SK-N-SH (cell line): ENCODE results near the gene TULP1. TPM values are rescaled to one million over a fixed set of nuclear protein-coding genes. Genes with fewer than 3 reads are reported as not detected.

ENCODE experiments used
- CTCF ChIA-PET: fragments of 300-600, 350-600 bp; formaldehyde crosslinking; extraction: SDS; loops from one replicate; lab custom pipeline; 2021; lab: Yijun Ruan, JAX
- POLR2A ChIA-PET: fragments of 350-600 bp; sonication (Branson Sonifier 250); formaldehyde crosslinking; extraction: SDS; loops from one replicate; lab custom pipeline; 2020; ENCODE audit warnings: antibody characterized with exemption, inconsistent platforms; lab: Yijun Ruan, JAX
- DNase-seq: peaks from one replicate; pipeline ENCODE4 v3.0.0; 2012
- H2AFZ ChIP-seq: fragments of 200-600 bp; sonication (generic); 2 replicates; pipeline ENCODE4 v1.8.1; 2016; ENCODE audit warnings: antibody characterized with exemption, mild to moderate bottlenecking, low read depth
- H3F3A ChIP-seq: fragments of 200-600 bp; sonication (generic); replicated peaks from 2 replicates; pipeline ENCODE3; 2016; ENCODE audit warnings: antibody characterized with exemption, mild to moderate bottlenecking; ENCODE audit not compliant: insufficient read depth
- H3K27ac ChIP-seq, 2 experiments: fragments of 200-500 bp in 1 of 2; fragments of 200-600 bp in 1 of 2; sonication (Bioruptor generic) in 1 of 2; sonication (generic), shearing (Covaris generic) in 1 of 2; 2 replicates each; pipeline versions ENCODE4 v1.5.1 to v1.6.1; 2014 to 2016; ENCODE audit warnings: low read depth in 2 of 2, inconsistent platforms in 1 of 2, low read length in 1 of 2, mild to moderate bottlenecking in 1 of 2, mixed read lengths in 1 of 2
- H3K27me3 ChIP-seq: fragments of 200-600 bp; sonication (generic), shearing (Covaris generic); 2 replicates; pipeline ENCODE4 v1.6.1; 2016; ENCODE audit warnings: mixed run types; ENCODE audit not compliant: insufficient read depth
- H3K36me3 ChIP-seq, 2 experiments: fragments of 200-500 bp in 1 of 2; fragments of 200-600 bp in 1 of 2; sonication (Bioruptor generic) in 1 of 2; sonication (generic) in 1 of 2; replicated peaks in 1 of 2; 2 replicates each; pipeline versions ENCODE3 to v1.5.1; 2014 to 2016; ENCODE audit warnings: low read length in 1 of 2, mild to moderate bottlenecking in 1 of 2; ENCODE audit not compliant: insufficient read depth in 2 of 2, control insufficient read depth in 1 of 2
- H3K4me1 ChIP-seq, 2 experiments: fragments of 200-500 bp in 1 of 2; fragments of 200-600 bp in 1 of 2; sonication (Bioruptor generic) in 1 of 2; sonication (generic), shearing (Covaris generic) in 1 of 2; 2 replicates each; pipeline versions ENCODE4 v1.5.1 to v1.6.1; 2014 to 2016; ENCODE audit warnings: low read depth in 1 of 2, low read length in 1 of 2, mixed run types in 1 of 2; ENCODE audit not compliant: insufficient read depth in 2 of 2, control insufficient read depth in 1 of 2
- H3K4me2 ChIP-seq: fragments of 200-600 bp; sonication (generic), shearing (Covaris generic); 2 replicates; pipeline ENCODE4 v1.6.1; 2017; ENCODE audit warnings: mixed run types
- H3K4me3 ChIP-seq, 2 experiments: fragments of 200-500 bp in 1 of 2; fragments of 200-600 bp in 1 of 2; sonication (Bioruptor generic) in 1 of 2; sonication (generic), shearing (Covaris generic) in 1 of 2; 2 replicates each; pipeline versions ENCODE4 v1.5.1 to v1.8.1; 2014 to 2016; ENCODE audit warnings: low read depth in 2 of 2, inconsistent platforms in 1 of 2, low read length in 1 of 2, mild to moderate bottlenecking in 1 of 2, mixed read lengths in 1 of 2, moderate library complexity in 1 of 2
- H3K79me2 ChIP-seq: fragments of 200-600 bp; sonication (generic); 2 replicates; pipeline ENCODE4 v1.8.1; 2017; ENCODE audit warnings: mild to moderate bottlenecking; ENCODE audit not compliant: insufficient read depth
- H3K9ac ChIP-seq: fragments of 200-600 bp; sonication (generic); 2 replicates; pipeline ENCODE4 v1.6.1; 2017; ENCODE audit warnings: mixed run types
- H3K9me2 ChIP-seq: fragments of 200-600 bp; sonication (generic); 2 replicates; pipeline ENCODE4 v1.6.1; 2017; ENCODE audit warnings: mixed run types
- H3K9me3 ChIP-seq: fragments of 200-600 bp; sonication (generic); 2 replicates; pipeline ENCODE4 v1.6.1; 2017; ENCODE audit warnings: mixed run types, mild to moderate bottlenecking, moderate library complexity
- H4K20me1 ChIP-seq: fragments of 200-600 bp; sonication (generic); 2 replicates; pipeline ENCODE4 v1.6.1; 2017; ENCODE audit warnings: mild to moderate bottlenecking, mixed run types; ENCODE audit not compliant: insufficient read depth
- CTCF ChIP-seq: fragments of 200-600 bp; sonication (generic); IDR thresholded peaks from 2 replicates; pipeline ENCODE4 v1.6.1; 2017; ENCODE audit warnings: antibody characterized with exemption, mild to moderate bottlenecking, moderate library complexity
- ELF1 ChIP-seq: IDR thresholded peaks from 2 replicates; pipeline ENCODE4 v1.4.0; 2012
- EP300 ChIP-seq, 2 experiments: IDR thresholded peaks; 2 replicates each; pipeline versions ENCODE4 v1.4.0 to v1.6.1; 2012; ENCODE audit warnings: borderline replicate concordance in 1 of 2, low read depth in 1 of 2, low read length in 1 of 2
- EZH2phosphoT487 ChIP-seq: fragments of 200-600 bp; sonication (generic); IDR thresholded peaks from 2 replicates; pipeline ENCODE4 v1.6.1; 2017; ENCODE audit warnings: low read depth, mixed run types, mild to moderate bottlenecking, antibody characterized with exemption, moderate library complexity, borderline replicate concordance
- FOSL2 ChIP-seq: IDR thresholded peaks from 2 replicates; pipeline ENCODE4 v1.4.0; 2012; ENCODE audit warnings: low read depth, mild to moderate bottlenecking, moderate library complexity, borderline replicate concordance
- GATA2 ChIP-seq: sonication (generic); formaldehyde crosslinking; IDR thresholded peaks from 2 replicates; pipeline ENCODE4 v1.5.0; 2020; ENCODE audit warnings: mild to moderate bottlenecking, missing genetic modification reagents
- IRF3 ChIP-seq: fragments of 150-350 bp; IDR thresholded peaks from 2 replicates; pipeline ENCODE4 v1.6.1; 2016; ENCODE audit warnings: mild to moderate bottlenecking, low read depth, low read length
- MAX ChIP-seq: IDR thresholded peaks from 2 replicates; pipeline ENCODE4 v1.4.0; 2012; ENCODE audit warnings: low read depth
- MXI1 ChIP-seq: IDR thresholded peaks from 2 replicates; pipeline ENCODE4 v1.6.1; 2012; ENCODE audit warnings: mild to moderate bottlenecking, low read depth, low read length, improper control_type of control experiment
- NFIC ChIP-seq: IDR thresholded peaks from 2 replicates; pipeline ENCODE4 v1.4.0; 2012; ENCODE audit warnings: borderline replicate concordance
- PBX3 ChIP-seq: IDR thresholded peaks from 2 replicates; pipeline ENCODE4; 2012
- POLR2AphosphoS5 ChIP-seq: IDR thresholded peaks from 2 replicates; pipeline ENCODE4 v1.6.1; 2012; ENCODE audit warnings: low read depth, low read length
- RAD21 ChIP-seq: IDR thresholded peaks from 2 replicates; pipeline ENCODE4 v1.6.1; 2012; ENCODE audit warnings: mild to moderate bottlenecking, low read length
- RCOR1 ChIP-seq: fragments of 150-350 bp; IDR thresholded peaks from 2 replicates; pipeline ENCODE4 v1.6.1; 2017; ENCODE audit warnings: antibody characterized with exemption, low read length
- RFX5 ChIP-seq: IDR thresholded peaks from 2 replicates; pipeline ENCODE4 v1.6.1; 2012; ENCODE audit warnings: mild to moderate bottlenecking, improper control_type of control experiment, low read length
- RXRA ChIP-seq: IDR thresholded peaks from 2 replicates; pipeline ENCODE4 v1.4.0; 2012; ENCODE audit warnings: low read depth, mild to moderate bottlenecking, borderline replicate concordance
- SIN3A ChIP-seq: IDR thresholded peaks from 2 replicates; pipeline ENCODE4 v1.6.1; 2012; ENCODE audit warnings: low read depth, mild to moderate bottlenecking, low read length, moderate library complexity, borderline replicate concordance
- SMC3 ChIP-seq: IDR thresholded peaks from 2 replicates; pipeline ENCODE4 v1.6.1; 2012; ENCODE audit warnings: low read depth, low read length, improper control_type of control experiment
- TAF1 ChIP-seq: IDR thresholded peaks from 2 replicates; pipeline ENCODE4 v1.6.1; 2012; ENCODE audit warnings: low read depth, mild to moderate bottlenecking, low read length, moderate library complexity, borderline replicate concordance
- TCF12 ChIP-seq: IDR thresholded peaks from 2 replicates; pipeline ENCODE4 v1.4.0; 2012
- TEAD4 ChIP-seq: IDR thresholded peaks from 2 replicates; pipeline ENCODE4 v1.4.0; 2012; ENCODE audit warnings: mild to moderate bottlenecking, borderline replicate concordance; ENCODE audit not compliant: insufficient read depth
- WGBS: methylation state at CpG from one replicate; pipeline ENCODE4 v1.1.6; 2017; ENCODE audit warnings: low lambda C conversion rate; 5-methylcytosine and 5-hydroxymethylcytosine counted together
- polyA plus RNA-seq, 3 experiments: library from polyadenylated mRNA; depleted of rRNA; stranded (reverse); fragments of >200 nt; gene quantifications; 2 replicates each; pipeline ENCODE4 v1.2.3, GENCODE V29; 2012
- TF ChIP-seq, protein P1 (sequence below): IDR thresholded peaks from 2 replicates; pipeline ENCODE4 v1.6.1; 2012; ENCODE audit warnings: mild to moderate bottlenecking, low read depth, low read length, moderate library complexity
- TF ChIP-seq, protein P2 (sequence below): IDR thresholded peaks from 2 replicates; pipeline ENCODE4 v1.4.0; 2012; ENCODE audit warnings: low read depth, borderline replicate concordance

Gene TULP1
- polyA plus RNA-seq, 1 of the 3 experiments (the other 2 are of a cell fraction), result not detected

- H3K9me3 ChIP-seq, result no peaks in the 10 kb centered on the region
- no peaks in the 10 kb centered on the region for H4K20me1 ChIP-seq
- CTCF ChIA-PET, result interaction anchor here (0.9 to 9.0 kb wide), 8 partner anchors 14 to 284 kb away, joined by 3 to 186 read pairs (median 4); partner anchors contain the start of genes ARMC12, PPARD and RPL10A
- POLR2A ChIA-PET, result no interaction called here
- H3K4me3 ChIP-seq, result peak within 1 kb of the TSS; percentile 64 to 70
- no peaks in the 10 kb centered on the region for H3F3A ChIP-seq
- H2AFZ ChIP-seq, result peak within 1 kb of the TSS; percentile 61; the same call in 1 of the 2 replicates
- H3K9me2 ChIP-seq, result no peaks in the 10 kb centered on the region
- H3K4me1 ChIP-seq, result peaks cover 0 to 17% of the 10 kb centered on the region in 2 experiments; a peak in 2 of 4 replicates
- peak; percentile 98 for DNase-seq
- peak within 1 kb of the TSS; percentile 63; the same call in 1 of the 2 replicates for H3K9ac ChIP-seq
- H3K27me3 ChIP-seq, result no peaks in the 10 kb centered on the region
- peaks cover 4% of the 10 kb centered on the region; the same call in 1 of the 2 replicates for H3K79me2 ChIP-seq
- whole genome bisulfite sequencing, result 4% methylated on average over 39 of the region's 87 CpGs
- H3K27ac ChIP-seq, result no peak within 1 kb of the TSS; a peak in 1 of 4 replicates
- peak within 1 kb of the TSS; percentile 90 for H3K4me2 ChIP-seq
- H3K36me3 ChIP-seq, result peaks cover 0 to 3% of the 10 kb centered on the region in 2 experiments
- no peak for TF ChIP-seq ELF1
- no peak for TF ChIP-seq PBX3
- peak; percentile 48; the same call in 1 of the 2 replicates for TF ChIP-seq NFIC
- no peak for TF ChIP-seq EP300 (IDR thresholded peaks at IDR 0.05; ENCODE audit: borderline replicate concordance in 1 of 2, low read depth in 1 of 2, low read length in 1 of 2)
- TF ChIP-seq TEAD4, result no peak
- no peak for TF ChIP-seq RFX5
- TF ChIP-seq SMC3, result no peak
- TF ChIP-seq MAX, result peak; percentile 42; the same call in 1 of the 2 replicates
- TF ChIP-seq TAF1, result peak; percentile 31; the same call in 1 of the 2 replicates
- no peak for TF ChIP-seq RXRA
- TF ChIP-seq, protein P1, sequence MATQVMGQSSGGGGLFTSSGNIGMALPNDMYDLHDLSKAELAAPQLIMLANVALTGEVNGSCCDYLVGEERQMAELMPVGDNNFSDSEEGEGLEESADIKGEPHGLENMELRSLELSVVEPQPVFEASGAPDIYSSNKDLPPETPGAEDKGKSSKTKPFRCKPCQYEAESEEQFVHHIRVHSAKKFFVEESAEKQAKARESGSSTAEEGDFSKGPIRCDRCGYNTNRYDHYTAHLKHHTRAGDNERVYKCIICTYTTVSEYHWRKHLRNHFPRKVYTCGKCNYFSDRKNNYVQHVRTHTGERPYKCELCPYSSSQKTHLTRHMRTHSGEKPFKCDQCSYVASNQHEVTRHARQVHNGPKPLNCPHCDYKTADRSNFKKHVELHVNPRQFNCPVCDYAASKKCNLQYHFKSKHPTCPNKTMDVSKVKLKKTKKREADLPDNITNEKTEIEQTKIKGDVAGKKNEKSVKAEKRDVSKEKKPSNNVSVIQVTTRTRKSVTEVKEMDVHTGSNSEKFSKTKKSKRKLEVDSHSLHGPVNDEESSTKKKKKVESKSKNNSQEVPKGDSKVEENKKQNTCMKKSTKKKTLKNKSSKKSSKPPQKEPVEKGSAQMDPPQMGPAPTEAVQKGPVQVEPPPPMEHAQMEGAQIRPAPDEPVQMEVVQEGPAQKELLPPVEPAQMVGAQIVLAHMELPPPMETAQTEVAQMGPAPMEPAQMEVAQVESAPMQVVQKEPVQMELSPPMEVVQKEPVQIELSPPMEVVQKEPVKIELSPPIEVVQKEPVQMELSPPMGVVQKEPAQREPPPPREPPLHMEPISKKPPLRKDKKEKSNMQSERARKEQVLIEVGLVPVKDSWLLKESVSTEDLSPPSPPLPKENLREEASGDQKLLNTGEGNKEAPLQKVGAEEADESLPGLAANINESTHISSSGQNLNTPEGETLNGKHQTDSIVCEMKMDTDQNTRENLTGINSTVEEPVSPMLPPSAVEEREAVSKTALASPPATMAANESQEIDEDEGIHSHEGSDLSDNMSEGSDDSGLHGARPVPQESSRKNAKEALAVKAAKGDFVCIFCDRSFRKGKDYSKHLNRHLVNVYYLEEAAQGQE, result no peak
- TF ChIP-seq EZH2phosphoT487, result no peak
- TF ChIP-seq IRF3, result no peak
- TF ChIP-seq FOSL2, result no peak
- peak; percentile 75 for TF ChIP-seq MXI1
- TF ChIP-seq SIN3A, result peak; percentile 42; the same call in 1 of the 2 replicates
- TF ChIP-seq POLR2AphosphoS5, result no peak
- TF ChIP-seq GATA2 (CRISPR knock-in tag), result no peak
- TF ChIP-seq, protein P2, sequence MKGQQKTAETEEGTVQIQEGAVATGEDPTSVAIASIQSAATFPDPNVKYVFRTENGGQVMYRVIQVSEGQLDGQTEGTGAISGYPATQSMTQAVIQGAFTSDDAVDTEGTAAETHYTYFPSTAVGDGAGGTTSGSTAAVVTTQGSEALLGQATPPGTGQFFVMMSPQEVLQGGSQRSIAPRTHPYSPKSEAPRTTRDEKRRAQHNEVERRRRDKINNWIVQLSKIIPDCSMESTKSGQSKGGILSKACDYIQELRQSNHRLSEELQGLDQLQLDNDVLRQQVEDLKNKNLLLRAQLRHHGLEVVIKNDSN, result no peak
- no peak for TF ChIP-seq RAD21
- TF ChIP-seq TCF12, result no peak
- no peak for TF ChIP-seq RCOR1
- TF ChIP-seq CTCF, result no peak
Measured at GRCh38 chr6:35452183-35453090, 60.3 kb downstream of the TULP1 start, which contains the start of gene FANCE. FANCE (plus strand) TSS chr6:35452338; CDS start chr6:35452546, 208 bp downstream.
